ENCODE data around the gene DHFR.

DHFR gene

DNA sequence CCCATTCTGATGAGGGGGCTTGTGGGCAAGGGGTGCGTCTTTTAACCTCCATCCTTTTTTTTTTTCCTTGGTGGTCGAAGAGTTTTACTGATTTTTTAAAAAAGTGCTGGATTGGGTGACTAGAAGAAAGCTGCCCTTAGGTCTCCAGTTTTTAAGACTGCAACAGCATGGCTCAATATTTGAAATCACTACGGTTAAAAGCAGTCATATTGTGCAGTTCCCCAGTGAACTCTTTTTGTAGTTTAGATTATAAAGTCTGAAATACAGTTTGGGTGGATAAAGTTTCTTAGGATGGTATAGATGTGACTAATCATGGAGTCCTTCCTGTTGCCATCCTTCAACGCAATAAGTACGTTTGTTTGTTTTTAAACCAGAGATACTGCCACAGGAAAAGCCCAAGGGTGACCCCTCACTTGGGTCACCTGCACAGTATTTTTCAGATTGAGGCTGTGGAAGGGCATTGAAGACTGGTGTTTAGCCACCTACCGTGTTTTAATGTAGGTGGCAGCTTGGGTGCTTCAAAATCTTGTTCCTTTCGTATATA lies 520 bp upstream of the DHFR start:
- DNase-seq (ENCODE audit: low read depth), result peak; percentile 30

DNA sequence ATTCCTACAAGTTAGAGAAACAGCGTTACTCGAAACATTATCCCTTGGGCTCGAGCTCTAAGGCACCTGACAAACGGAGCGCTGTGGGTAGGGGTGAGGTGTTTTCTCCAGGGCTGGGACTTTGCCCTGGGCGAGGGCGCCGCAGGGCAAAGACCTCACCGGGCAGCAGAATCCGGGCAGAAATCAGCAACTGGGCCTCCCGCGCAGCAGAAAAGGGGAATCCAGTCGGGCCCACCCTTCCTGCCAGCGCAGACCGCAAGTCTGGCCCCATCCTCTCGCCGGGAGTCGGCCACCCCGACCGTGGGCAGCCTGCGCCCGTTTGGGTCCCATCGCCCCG lies 761 bp downstream of the DHFR start:
- peak overlapping the region; percentile 93 for H3K4me3 ChIP-seq (ENCODE audit: low read depth, low read length)
- DNase-seq (ENCODE audit: low read depth), result peak; percentile 75
- TF ChIP-seq MYC (IDR thresholded peaks at IDR 0.05; ENCODE audit: low read depth, low read length), result no peak

More for the DNA sequence above, 520 bp upstream of the DHFR start:
- TF ChIP-seq MYC (IDR thresholded peaks at IDR 0.05; ENCODE audit: low read depth, low read length) (no peak), POLR2A (IDR thresholded peaks at IDR 0.05; ENCODE audit: extremely low read depth, insufficient read length) (no peak)
- TF ChIP-seq, protein P1, sequence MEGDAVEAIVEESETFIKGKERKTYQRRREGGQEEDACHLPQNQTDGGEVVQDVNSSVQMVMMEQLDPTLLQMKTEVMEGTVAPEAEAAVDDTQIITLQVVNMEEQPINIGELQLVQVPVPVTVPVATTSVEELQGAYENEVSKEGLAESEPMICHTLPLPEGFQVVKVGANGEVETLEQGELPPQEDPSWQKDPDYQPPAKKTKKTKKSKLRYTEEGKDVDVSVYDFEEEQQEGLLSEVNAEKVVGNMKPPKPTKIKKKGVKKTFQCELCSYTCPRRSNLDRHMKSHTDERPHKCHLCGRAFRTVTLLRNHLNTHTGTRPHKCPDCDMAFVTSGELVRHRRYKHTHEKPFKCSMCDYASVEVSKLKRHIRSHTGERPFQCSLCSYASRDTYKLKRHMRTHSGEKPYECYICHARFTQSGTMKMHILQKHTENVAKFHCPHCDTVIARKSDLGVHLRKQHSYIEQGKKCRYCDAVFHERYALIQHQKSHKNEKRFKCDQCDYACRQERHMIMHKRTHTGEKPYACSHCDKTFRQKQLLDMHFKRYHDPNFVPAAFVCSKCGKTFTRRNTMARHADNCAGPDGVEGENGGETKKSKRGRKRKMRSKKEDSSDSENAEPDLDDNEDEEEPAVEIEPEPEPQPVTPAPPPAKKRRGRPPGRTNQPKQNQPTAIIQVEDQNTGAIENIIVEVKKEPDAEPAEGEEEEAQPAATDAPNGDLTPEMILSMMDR (IDR thresholded peaks at IDR 0.05; ENCODE audit: low read depth, low read length), result no peak
- H3K4me3 ChIP-seq (ENCODE audit: low read depth, low read length), result peak overlapping the region; percentile 86

DNA sequence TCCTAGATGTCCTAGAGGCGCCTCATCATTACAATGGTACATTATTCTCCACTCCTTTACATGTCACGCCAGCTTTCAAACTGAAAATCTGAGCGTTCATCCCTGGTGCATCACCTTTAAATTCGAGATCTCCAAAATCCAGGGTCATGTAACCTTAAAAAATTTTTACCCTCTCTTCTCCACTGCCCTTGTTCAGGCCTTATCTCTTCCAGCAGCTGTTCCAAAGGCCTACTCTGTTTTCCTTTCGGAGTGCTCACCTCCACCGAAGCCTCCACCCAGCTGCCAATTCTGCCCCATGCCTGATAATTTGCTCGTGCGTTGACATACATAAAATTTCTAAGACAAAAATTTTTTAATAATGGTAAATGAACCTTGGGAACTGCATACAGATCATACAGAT lies 1.3 kb downstream of the DHFR start:
- H3K4me3 ChIP-seq (ENCODE audit: low read depth, low read length), result peak overlapping the region; percentile 93
- TF ChIP-seq, protein P1 (IDR thresholded peaks at IDR 0.05; ENCODE audit: low read depth, low read length), result no peak
- TF ChIP-seq MYC (IDR thresholded peaks at IDR 0.05; ENCODE audit: low read depth, low read length), result no peak
- TF ChIP-seq, protein P2, sequence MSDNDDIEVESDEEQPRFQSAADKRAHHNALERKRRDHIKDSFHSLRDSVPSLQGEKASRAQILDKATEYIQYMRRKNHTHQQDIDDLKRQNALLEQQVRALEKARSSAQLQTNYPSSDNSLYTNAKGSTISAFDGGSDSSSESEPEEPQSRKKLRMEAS (IDR thresholded peaks at IDR 0.05; ENCODE audit: low read depth, low read length), result no peak
- TF ChIP-seq POLR2A (IDR thresholded peaks at IDR 0.05; ENCODE audit: extremely low read depth, insufficient read length), result no peak
- peak; percentile 1 for DNase-seq (ENCODE audit: low read depth)

DNA sequence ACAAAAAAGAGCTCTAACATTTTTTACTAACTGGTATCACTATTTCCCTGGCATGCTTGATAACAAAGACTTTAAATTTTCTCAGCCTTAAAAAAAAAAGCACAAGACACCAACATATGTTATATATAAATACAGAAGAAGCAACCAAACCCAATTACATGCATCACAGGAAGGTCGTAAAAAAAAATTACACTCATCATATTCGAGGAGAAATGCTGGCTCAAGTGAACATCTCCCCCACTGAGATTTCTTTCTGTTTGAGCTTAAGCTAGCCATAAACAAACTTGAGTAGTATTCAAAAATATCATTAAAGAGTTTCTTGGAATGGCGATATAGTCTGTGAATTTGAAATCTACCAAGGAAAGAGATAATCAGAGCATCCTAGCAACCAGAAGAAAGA lies 7.9 kb downstream of the DHFR start:
- TF ChIP-seq, protein P2 (IDR thresholded peaks at IDR 0.05; ENCODE audit: low read depth, low read length), result no peak
- TF ChIP-seq POLR2A (IDR thresholded peaks at IDR 0.05; ENCODE audit: extremely low read depth, insufficient read length), result no peak
- H3K4me3 ChIP-seq (ENCODE audit: low read depth, low read length), result no peak overlapping the region
- DNase-seq (ENCODE audit: low read depth), result no peak

DNA sequence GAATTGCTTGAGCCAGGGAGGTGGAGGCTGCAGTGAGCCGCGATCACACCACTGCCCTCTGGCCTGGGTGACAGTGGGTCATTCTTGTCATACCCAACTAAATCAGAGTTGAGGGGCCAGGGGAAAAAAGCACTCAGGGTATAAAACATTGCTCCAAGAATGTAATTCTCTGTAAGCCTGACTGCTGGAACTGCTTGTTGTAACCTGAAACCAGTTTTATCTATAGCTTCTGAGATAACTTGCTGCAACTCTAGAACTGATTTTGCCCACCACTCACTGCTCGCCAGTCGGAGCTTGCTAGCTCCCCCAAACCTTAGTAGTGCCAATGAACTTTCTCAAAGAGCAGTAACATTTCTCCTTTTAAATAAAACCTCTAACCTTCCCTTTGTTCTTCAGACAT lies 9.9 kb downstream of the DHFR start:
- no peak overlapping the region for H3K4me3 ChIP-seq (ENCODE audit: low read depth, low read length)
- TF ChIP-seq, protein P1 (IDR thresholded peaks at IDR 0.05; ENCODE audit: low read depth, low read length), result no peak
- DNase-seq (ENCODE audit: low read depth), result no peak

DNA sequence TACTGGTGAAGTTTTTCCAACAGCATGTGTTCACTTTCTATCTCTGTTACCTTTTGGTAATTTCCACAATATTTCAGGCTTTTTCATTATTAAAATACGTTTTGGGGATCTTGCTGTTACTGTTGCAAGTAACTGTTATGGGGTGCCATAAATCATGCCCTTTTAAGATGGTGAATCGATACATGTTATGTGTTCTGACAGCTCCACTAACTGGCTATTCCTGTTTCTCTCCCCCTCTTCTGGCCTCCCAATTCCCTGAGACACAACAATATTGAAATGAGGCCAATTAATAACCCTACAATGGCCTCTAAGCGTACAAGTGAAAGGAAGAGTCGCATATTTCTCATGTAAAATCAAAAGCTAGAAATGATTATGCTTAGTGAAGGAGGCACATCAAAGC lies 13.4 kb downstream of the DHFR start:
- no peak overlapping the region for H3K4me3 ChIP-seq (ENCODE audit: low read depth, low read length)
- no peak for DNase-seq (ENCODE audit: low read depth)
- TF ChIP-seq, protein P1 (IDR thresholded peaks at IDR 0.05; ENCODE audit: low read depth, low read length), result no peak
- TF ChIP-seq MYC (IDR thresholded peaks at IDR 0.05; ENCODE audit: low read depth, low read length), result no peak
- TF ChIP-seq, protein P2 (IDR thresholded peaks at IDR 0.05; ENCODE audit: low read depth, low read length), result no peak
- no peak for TF ChIP-seq POLR2A (IDR thresholded peaks at IDR 0.05; ENCODE audit: extremely low read depth, insufficient read length)

DNA sequence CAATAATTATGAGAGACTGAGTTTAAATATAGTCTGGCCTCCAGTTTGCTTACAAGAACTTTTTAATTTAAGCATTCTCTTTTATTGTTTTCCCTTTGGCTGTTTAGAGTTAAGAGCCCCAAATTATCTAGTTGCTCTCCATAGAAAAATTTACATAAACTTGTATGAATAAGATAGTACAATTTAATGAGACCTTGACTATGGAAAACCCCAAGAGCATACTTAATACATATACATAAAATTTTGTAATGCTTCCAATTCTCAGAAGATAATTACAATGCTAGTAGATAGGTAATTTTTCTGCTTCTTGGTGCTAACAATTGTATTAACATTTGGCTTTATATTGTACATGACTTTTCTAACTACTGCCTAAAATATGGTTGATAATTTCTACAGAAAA lies 20.6 kb downstream of the DHFR start:
- no peak for DNase-seq (ENCODE audit: low read depth)
- TF ChIP-seq MYC (IDR thresholded peaks at IDR 0.05; ENCODE audit: low read depth, low read length) (no peak), POLR2A (IDR thresholded peaks at IDR 0.05; ENCODE audit: extremely low read depth, insufficient read length) (no peak)
- TF ChIP-seq, protein P2 (IDR thresholded peaks at IDR 0.05; ENCODE audit: low read depth, low read length), result no peak
- TF ChIP-seq, protein P1 (IDR thresholded peaks at IDR 0.05; ENCODE audit: low read depth, low read length), result no peak
- no peak overlapping the region for H3K4me3 ChIP-seq (ENCODE audit: low read depth, low read length)
